Kidney (tissue), 14 donors: Measurements from ENCODE around the gene RUFY1. TPM values are rescaled to one million over a fixed set of nuclear protein-coding genes. Genes with fewer than 3 reads are reported as not detected.
"Not testable (repeated sequence)": the region's sequence is repeated elsewhere in the genome, so short reads cannot be mapped to it uniquely, and the experiment has no call there.

ENCODE experiments used
- DNase-seq, 5 donors: peaks; one replicate each; pipeline ENCODE4 v3.0.0-alpha.2; 2013 to 2020
- FAIRE-seq: peaks from 2 replicates; lab custom pipeline; 2012; peaks lifted over from hg19 to GRCh38; lab: Jason Lieb, UNC
- H3K27ac ChIP-seq, 2 donors: one replicate each; pipeline ENCODE4 v1.7.0; 2013; ENCODE audit warnings: low read depth in 2 of 2, low read length in 2 of 2, inconsistent platforms in 1 of 2
- H3K27me3 ChIP-seq: one replicate; pipeline ENCODE4 v1.7.1; 2013; ENCODE audit warnings: low read length, inconsistent platforms; ENCODE audit not compliant: control insufficient read depth, insufficient read depth
- H3K36me3 ChIP-seq, 3 donors: one replicate each; pipeline versions ENCODE4 v1.7.0 to v1.7.1; 2013; ENCODE audit warnings: low read length in 3 of 3, control low read depth in 1 of 3, inconsistent platforms in 1 of 3; ENCODE audit not compliant: insufficient read depth in 3 of 3, control insufficient read depth in 2 of 3
- H3K4me1 ChIP-seq, 3 donors: one replicate each; pipeline versions ENCODE4 v1.7.0 to v1.7.1; 2013; ENCODE audit warnings: low read length in 3 of 3, inconsistent platforms in 1 of 3, low read depth in 1 of 3; ENCODE audit not compliant: control insufficient read depth in 2 of 3, insufficient read depth in 2 of 3
- H3K4me3 ChIP-seq, 3 donors: one replicate each; pipeline versions ENCODE4 v1.7.0 to v1.8.1; 2013; ENCODE audit warnings: low read length in 3 of 3, control low read depth in 1 of 3, inconsistent platforms in 1 of 3
- H3K9ac ChIP-seq, 3 donors: one replicate each; pipeline versions ENCODE4 v1.7.0 to v1.7.1; 2013; ENCODE audit warnings: low read length in 3 of 3, control low read depth in 1 of 3, inconsistent platforms in 1 of 3
- H3K9me3 ChIP-seq, 3 donors: one replicate each; pipeline versions ENCODE4 v1.7.0 to v1.7.1; 2013; ENCODE audit warnings: low read length in 3 of 3, control low read depth in 1 of 3, inconsistent platforms in 1 of 3; ENCODE audit not compliant: control insufficient read depth in 2 of 3, insufficient read depth in 1 of 3
- intact Hi-C: fragments of 100-400 bp; cut with DNase I; formaldehyde crosslinking; loops from one replicate; pipeline ENCODE4 v1.11.1; 2022
- polyA plus RNA-seq: library from polyadenylated mRNA; stranded (reverse); fragments of 350-450 nt; fragmentation: Illumina TruSeq; extraction: RNeasy Lipid Tissue Mini Kit (QIAGEN cat#74804); gene quantifications from one replicate; pipeline ENCODE4 v1.2.3, GENCODE V29; 2014; ENCODE audit warnings: low read depth, low replicate concordance; ENCODE audit not compliant: insufficient read depth
- total RNA-seq: library from RNA; stranded (reverse); fragmentation: NEBNext Ultra II Directional; extraction: Animal tissue kit (Norgen Biotek cat#: 25700); gene quantifications from one replicate; pipeline ENCODE4 v1.2.1, GENCODE V29; 2021
- TF ChIP-seq, protein P1 (sequence below): IDR thresholded peaks from 3 replicates; pipeline ENCODE4 v1.5.1; 2012; ENCODE audit warnings: mild to moderate bottlenecking, moderate library complexity, borderline replicate concordance; ENCODE audit not compliant: insufficient read depth; ENCODE audit errors: extremely low read depth
- donor health status: control.
- donor health status: control.
- donor health status: control.
- donor health status: control.
- donor health status: control.
- donor health status: DM: yes; HTN: yes; CAD: no.
- donor health status: Normal renal cell carcinoma (clear cell type).

Gene RUFY1
- total and polyA plus RNA-seq, 2 donors from 2014 or later, result 48.5 to 56.3 TPM

- H3K4me3 ChIP-seq, H3K4me1 ChIP-seq, H3K27ac ChIP-seq, H3K36me3 ChIP-seq, H3K27me3 ChIP-seq, FAIRE-seq, H3K9ac ChIP-seq, H3K9me3 ChIP-seq, intact Hi-C loops: not testable (repeated sequence)
- DNase-seq, result peak in 1 of 5 donors; percentile 38
Measured at GRCh38 chr5:179642626-179643025, 92.3 kb downstream of the RUFY1 start.

- H3K4me3 ChIP-seq, H3K9ac ChIP-seq, H3K27ac ChIP-seq, H3K4me1 ChIP-seq, intact Hi-C loops, H3K27me3 ChIP-seq, H3K36me3 ChIP-seq, H3K9me3 ChIP-seq, FAIRE-seq: not testable (repeated sequence)
- DNase-seq, result peak in 1 of 5 donors; percentile 54
Measured at GRCh38 chr5:179643141-179643920, 93.0 kb downstream of the RUFY1 start.

GRCh38 chr5:179644766-179645165, 94.4 kb downstream of the RUFY1 start:
- H3K27me3 ChIP-seq, H3K9ac ChIP-seq, H3K27ac ChIP-seq, H3K36me3 ChIP-seq, H3K4me1 ChIP-seq, H3K9me3 ChIP-seq, intact Hi-C loops, FAIRE-seq, H3K4me3 ChIP-seq: not testable (repeated sequence)
- DNase-seq, result peak in 1 of 5 donors; percentile 35

GRCh38 chr5:179648410-179648809, 98.1 kb downstream of the RUFY1 start:
- Histone ChIP-seq H3K36me3 (no peaks in the 10 kb centered on the region), H3K27me3 (no peaks in the 10 kb centered on the region), H3K9me3 (no peaks in the 10 kb centered on the region), H3K4me1 (no peaks in the 10 kb centered on the region), H3K27ac (no peak overlapping the region), H3K9ac (no peak overlapping the region), H3K4me3 (no peak overlapping the region)
- DNase-seq, result no peak
- no peak for FAIRE-seq
- TF ChIP-seq, protein P1, sequence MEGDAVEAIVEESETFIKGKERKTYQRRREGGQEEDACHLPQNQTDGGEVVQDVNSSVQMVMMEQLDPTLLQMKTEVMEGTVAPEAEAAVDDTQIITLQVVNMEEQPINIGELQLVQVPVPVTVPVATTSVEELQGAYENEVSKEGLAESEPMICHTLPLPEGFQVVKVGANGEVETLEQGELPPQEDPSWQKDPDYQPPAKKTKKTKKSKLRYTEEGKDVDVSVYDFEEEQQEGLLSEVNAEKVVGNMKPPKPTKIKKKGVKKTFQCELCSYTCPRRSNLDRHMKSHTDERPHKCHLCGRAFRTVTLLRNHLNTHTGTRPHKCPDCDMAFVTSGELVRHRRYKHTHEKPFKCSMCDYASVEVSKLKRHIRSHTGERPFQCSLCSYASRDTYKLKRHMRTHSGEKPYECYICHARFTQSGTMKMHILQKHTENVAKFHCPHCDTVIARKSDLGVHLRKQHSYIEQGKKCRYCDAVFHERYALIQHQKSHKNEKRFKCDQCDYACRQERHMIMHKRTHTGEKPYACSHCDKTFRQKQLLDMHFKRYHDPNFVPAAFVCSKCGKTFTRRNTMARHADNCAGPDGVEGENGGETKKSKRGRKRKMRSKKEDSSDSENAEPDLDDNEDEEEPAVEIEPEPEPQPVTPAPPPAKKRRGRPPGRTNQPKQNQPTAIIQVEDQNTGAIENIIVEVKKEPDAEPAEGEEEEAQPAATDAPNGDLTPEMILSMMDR, result no peak
- intact Hi-C loops, result no loop called here

GRCh38 chr5:179649166-179649703, 98.9 kb downstream of the RUFY1 start:
- DNase-seq, H3K27me3 ChIP-seq, intact Hi-C loops: not testable (repeated sequence)

GRCh38 chr5:179650245-179650644, 99.9 kb downstream of the RUFY1 start:
- H3K4me3 ChIP-seq, H3K9me3 ChIP-seq, intact Hi-C loops, FAIRE-seq, H3K27me3 ChIP-seq, H3K4me1 ChIP-seq, DNase-seq, H3K36me3 ChIP-seq, H3K27ac ChIP-seq, H3K9ac ChIP-seq: not testable (repeated sequence)

More at GRCh38 chr5:179649166-179649703, 98.9 kb downstream of the RUFY1 start:
- H3K4me1 ChIP-seq, H3K4me3 ChIP-seq, H3K9ac ChIP-seq, H3K9me3 ChIP-seq, H3K36me3 ChIP-seq, H3K27ac ChIP-seq, FAIRE-seq: not testable (repeated sequence)

DNA sequence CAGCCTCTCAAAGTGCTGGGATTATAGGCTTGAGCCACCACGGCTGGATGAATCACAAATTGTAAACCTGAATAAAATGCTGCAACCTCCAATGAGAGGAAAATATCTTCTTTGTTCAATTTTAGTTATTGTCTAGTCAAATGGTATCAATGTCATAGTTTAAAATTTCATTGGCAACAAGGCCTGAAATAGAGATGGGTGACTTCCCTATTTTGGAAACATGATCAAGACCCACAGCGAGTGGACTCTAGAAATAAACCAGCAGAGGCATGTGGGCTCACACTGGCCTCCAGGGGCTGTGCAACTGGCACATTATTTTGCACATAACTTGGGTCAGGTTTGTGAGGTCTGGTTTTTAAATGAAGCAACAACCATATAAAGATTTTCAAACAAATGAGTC, 102.8 kb downstream of the RUFY1 start:
- H3K36me3 ChIP-seq, intact Hi-C loops, DNase-seq: not testable (repeated sequence)

More for the DNA sequence above, 102.8 kb downstream of the RUFY1 start:
- not testable (repeated sequence) for H3K4me1 ChIP-seq, H3K27ac ChIP-seq, FAIRE-seq, H3K9ac ChIP-seq, H3K27me3 ChIP-seq, H3K9me3 ChIP-seq, H3K4me3 ChIP-seq
